ENCODE measurements around the gene DHX29. TPM values are rescaled to one million over a fixed set of nuclear protein-coding genes. Genes with fewer than 3 reads are reported as not detected.

The DHX29 gene
- total RNA-seq, 1 experiment from 2014 or later, result 30.3 TPM

DNA sequence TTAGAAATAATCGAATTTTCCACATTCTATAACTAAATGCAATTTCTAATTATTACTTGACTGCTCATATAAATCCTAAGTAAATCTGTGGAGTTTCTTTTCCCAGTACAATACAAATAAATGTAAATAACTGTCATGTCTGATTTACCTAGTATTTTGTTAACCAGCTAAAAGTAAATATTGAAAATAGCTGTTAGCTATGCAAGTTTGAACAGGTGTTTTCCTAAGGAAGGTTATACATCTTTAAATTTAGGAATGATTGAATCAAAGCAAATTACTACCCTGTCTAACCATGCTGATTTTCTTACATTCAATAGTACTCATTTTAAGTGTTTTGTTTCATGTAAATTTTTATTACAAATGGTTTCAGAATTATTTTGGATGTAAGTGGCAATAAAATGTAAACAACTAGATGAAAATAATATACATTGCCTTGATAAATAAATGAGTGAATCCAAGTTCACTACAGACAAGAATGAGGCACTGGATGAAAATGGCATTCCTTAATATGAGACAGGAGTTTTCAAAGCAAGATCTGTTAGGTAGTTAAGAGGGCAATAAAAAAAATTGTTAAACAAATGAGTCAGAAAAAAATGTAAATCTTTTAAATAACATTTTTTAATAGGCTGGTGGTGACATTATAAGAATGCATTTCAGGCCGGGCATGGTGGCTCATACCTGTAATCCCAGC lies 96.2 kb downstream of the DHX29 start:
- Histone ChIP-seq H3K9ac (ENCODE audit: extremely low read depth, insufficient read length, low read length) (no peak overlapping the region), H3K27me3 (ENCODE audit: insufficient read depth, low read length) (no peaks in the 10 kb centered on the region), H3T11ph (ENCODE audit: low read length) (no peak overlapping the region), H3K56ac (ENCODE audit: insufficient read length, low read depth, low read length) (no peak overlapping the region), H2AFZ (ENCODE audit: low read length) (no peak overlapping the region), H3K79me1 (ENCODE audit: insufficient read depth, low read depth, low read length, poor library complexity, severe bottlenecking) (no peaks in the 10 kb centered on the region), H2BK5ac (ENCODE audit: insufficient read length, low read length) (no peak overlapping the region), H3K9me3 (ENCODE audit: control insufficient read depth, low read depth, low read length) (no peaks in the 10 kb centered on the region), H2BK12ac (ENCODE audit: insufficient read length, low read depth, low read length) (no peak overlapping the region), H4K5ac (ENCODE audit: insufficient read length, low read depth, low read length) (no peak overlapping the region), H3K18ac (ENCODE audit: insufficient read length, low read depth, low read length) (no peak overlapping the region), H3K79me2 (ENCODE audit: insufficient read depth, low read length) (no peaks in the 10 kb centered on the region), H2AK5ac (ENCODE audit: insufficient read length, low read length) (no peak overlapping the region), H3K23me2 (ENCODE audit: insufficient read length, low read depth, low read length, poor library complexity, severe bottlenecking) (no peaks in the 10 kb centered on the region), H3K4me1 (ENCODE audit: insufficient read depth, low read length) (no peaks in the 10 kb centered on the region), H3K23ac (ENCODE audit: insufficient read length, low read depth, low read length) (no peak overlapping the region), H4K20me1 (ENCODE audit: control insufficient read depth, insufficient read depth, insufficient read length) (no peaks in the 10 kb centered on the region), H3K14ac (ENCODE audit: insufficient read depth, low read length) (no peak overlapping the region), H3K27ac (ENCODE audit: insufficient read length, low read depth, low read length) (no peak overlapping the region), H2BK20ac (ENCODE audit: low read depth, low read length, poor library complexity, severe bottlenecking) (no peak overlapping the region), H4K8ac (replicated peaks; ENCODE audit: insufficient read length, low read depth, low read length) (no peak overlapping the region), H2BK120ac (ENCODE audit: low read depth, low read length, poor library complexity, severe bottlenecking) (no peak overlapping the region), H3K4me2 (ENCODE audit: insufficient read depth, insufficient read length, low read length) (no peak overlapping the region), H2BK15ac (ENCODE audit: low read depth, low read length) (no peak overlapping the region), H3K4ac (ENCODE audit: low read depth, low read length) (no peak overlapping the region), H4K91ac (ENCODE audit: insufficient read length, low read depth, low read length) (no peak overlapping the region)
- no CpG with 5 or more reads among the region's 2 CpGs for WGBS (ENCODE audit: extremely low coverage, insufficient read length, low lambda C conversion rate)
- DNase-seq, result no peak
- TF ChIP-seq, protein P1, sequence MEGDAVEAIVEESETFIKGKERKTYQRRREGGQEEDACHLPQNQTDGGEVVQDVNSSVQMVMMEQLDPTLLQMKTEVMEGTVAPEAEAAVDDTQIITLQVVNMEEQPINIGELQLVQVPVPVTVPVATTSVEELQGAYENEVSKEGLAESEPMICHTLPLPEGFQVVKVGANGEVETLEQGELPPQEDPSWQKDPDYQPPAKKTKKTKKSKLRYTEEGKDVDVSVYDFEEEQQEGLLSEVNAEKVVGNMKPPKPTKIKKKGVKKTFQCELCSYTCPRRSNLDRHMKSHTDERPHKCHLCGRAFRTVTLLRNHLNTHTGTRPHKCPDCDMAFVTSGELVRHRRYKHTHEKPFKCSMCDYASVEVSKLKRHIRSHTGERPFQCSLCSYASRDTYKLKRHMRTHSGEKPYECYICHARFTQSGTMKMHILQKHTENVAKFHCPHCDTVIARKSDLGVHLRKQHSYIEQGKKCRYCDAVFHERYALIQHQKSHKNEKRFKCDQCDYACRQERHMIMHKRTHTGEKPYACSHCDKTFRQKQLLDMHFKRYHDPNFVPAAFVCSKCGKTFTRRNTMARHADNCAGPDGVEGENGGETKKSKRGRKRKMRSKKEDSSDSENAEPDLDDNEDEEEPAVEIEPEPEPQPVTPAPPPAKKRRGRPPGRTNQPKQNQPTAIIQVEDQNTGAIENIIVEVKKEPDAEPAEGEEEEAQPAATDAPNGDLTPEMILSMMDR (conservative IDR thresholded peaks at IDR 0.05), result no peak
- Mint-ChIP-seq H3K4me3 (no peak overlapping the region), H3K9me3 (no peaks in the 10 kb centered on the region), H3K36me3 (ENCODE audit: insufficient read depth in 1 of 3, low read depth in 3 of 3) (no peaks in the 10 kb centered on the region), H3K27me3 (ENCODE audit: low read depth) (peaks cover 19% of the 10 kb centered on the region), H3K4me1 (peaks cover 4% of the 10 kb centered on the region in 2 experiments), H3K27ac (no peak overlapping the region)

Other genes starting within 250 kb of the DHX29 start
- gene GZMA, start 205.0 kb downstream of the DHX29 start, total RNA-seq (2021), result not detected in 2 replicates
- gene GPX8, start 147.5 kb downstream of the DHX29 start, total RNA-seq (2021), result 37.9 and 38.3 TPM in 2 replicates
- gene CDC20B, start 134.5 kb downstream of the DHX29 start, total RNA-seq (2021), result 0.18 and 0.26 TPM in 2 replicates
- 0.26 and 0.39 TPM in 2 replicates for gene MCIDAS, start 80.4 kb downstream of the DHX29 start, total RNA-seq (2021)
- gene CCNO, start 74.1 kb downstream of the DHX29 start, total RNA-seq (2021), result 0.24 and 0.42 TPM in 2 replicates
- gene MTREX, start 295 bp upstream of the DHX29 start, total RNA-seq (2021), result 123 and 132 TPM in 2 replicates
- 80.7 and 85.9 TPM in 2 replicates for gene PLPP1, start 227.3 kb upstream of the DHX29 start, total RNA-seq (2021)

All from H9 (cell line).